Activated CD8-positive, alpha-beta T cell treated with anti-CD3 and anti-CD28 coated beads, Interleukin-2, amount 10 ng/mL, durations not matched to agents 7 days and 5 days (primary cell): ENCODE results near the gene RPS6KA4. TPM values are rescaled to one million over a fixed set of nuclear protein-coding genes. Genes with fewer than 3 reads are reported as not detected.
A peak's percentile ranks its signal among the peaks of the same experiment; 100 is the strongest.

ENCODE experiments used
- ATAC-seq: fragments of 150-1000 bp; cut with Tn5 transposase; one replicate; pipeline ENCODE4 v1.10.0; 2021; ENCODE audit warnings: moderate library complexity
- CTCF ChIA-PET: fragments of 350-600 bp; sonication (Branson Sonifier 250); formaldehyde crosslinking; loops from one replicate; lab custom pipeline; 2021; ENCODE audit warnings: antibody characterized with exemption; lab: Charles Lee
- POLR2A ChIA-PET: fragments of 350-600 bp; sonication (Branson Sonifier 250); formaldehyde crosslinking; loops from one replicate; lab custom pipeline; 2021; ENCODE audit warnings: antibody characterized with exemption; lab: Charles Lee
- DNase-seq: peaks from one replicate; pipeline ENCODE4 v3.0.0-alpha.2; 2020
- H3K27ac Mint-ChIP-seq: one replicate; pipeline ENCODE4 v1.8.0; 2021; ENCODE audit warnings: mild to moderate bottlenecking, mixed read lengths
- H3K27me3 Mint-ChIP-seq: one replicate; pipeline ENCODE4 v1.8.0; 2021; ENCODE audit warnings: low read depth, mixed read lengths
- H3K36me3 Mint-ChIP-seq: one replicate; pipeline ENCODE4 v1.8.0; 2021; ENCODE audit warnings: low read depth, mixed read lengths
- H3K4me1 Mint-ChIP-seq: one replicate; pipeline ENCODE4 v1.8.0; 2021; ENCODE audit warnings: low read depth, mixed read lengths
- H3K4me3 Mint-ChIP-seq: one replicate; pipeline ENCODE4 v1.8.0; 2021; ENCODE audit warnings: mild to moderate bottlenecking, mixed read lengths
- H3K9me3 Mint-ChIP-seq: one replicate; pipeline ENCODE4 v1.8.0; 2022; ENCODE audit warnings: mixed read lengths; ENCODE audit not compliant: insufficient read depth
- total RNA-seq, 2 experiments: library from RNA; stranded (reverse); gene quantifications; one replicate each; pipeline ENCODE4 v1.2.3, GENCODE V29; 2021

The RPS6KA4 gene
- total RNA-seq, 2 experiments from 2014 or later = 39.0 to 42.3 TPM

GRCh38 chr11:64327993-64328392 lies 31.0 kb upstream of the RPS6KA4 start:
- ATAC-seq (no peak), DNase-seq (no peak)
- H3K27me3 Mint-ChIP-seq = peaks cover 2% of the 10 kb centered on the region
- no peak overlapping the region for H3K27ac Mint-ChIP-seq
- ChIA-PET POLR2A (interaction anchor here (1.8 kb wide), 1 partner anchor 10 kb away, joined by 5 read pairs; the partner anchor contains the start of gene PRDX5), CTCF (no interaction called here)
- peaks cover 28% of the 10 kb centered on the region for H3K4me1 Mint-ChIP-seq
- H3K9me3 Mint-ChIP-seq = no peaks in the 10 kb centered on the region
- no peak overlapping the region for H3K4me3 Mint-ChIP-seq
- H3K36me3 Mint-ChIP-seq = no peaks in the 10 kb centered on the region

- peaks cover 13% of the 10 kb centered on the region for H3K36me3 Mint-ChIP-seq
- H3K4me1 Mint-ChIP-seq = peaks cover 36% of the 10 kb centered on the region
- H3K27me3 Mint-ChIP-seq = peaks cover 2% of the 10 kb centered on the region
- DNase-seq = no peak
- POLR2A ChIA-PET = interaction anchor here (1.2 to 4.0 kb wide), 3 partner anchors 10 to 145 kb away, joined by 3 to 44 read pairs (median 22); partner anchors contain the start of genes CCDC88B, PRDX5, STIP1 and TRMT112
- peak overlapping the region; percentile 25 for H3K27ac Mint-ChIP-seq
- no peaks in the 10 kb centered on the region for H3K9me3 Mint-ChIP-seq
- CTCF ChIA-PET = interaction anchor here (0.8 to 3.9 kb wide), 20 partner anchors 7 to 478 kb away, joined by 3 to 137 read pairs (median 7); partner anchors contain the start of genes CCDC88B, ESRRA, FERMT3 and PRDX5
- no peak for ATAC-seq
- H3K4me3 Mint-ChIP-seq = no peak overlapping the region
Measured at GRCh38 chr11:64330888-64331287, 28.1 kb upstream of the RPS6KA4 start.

- ChIA-PET CTCF (interaction anchor here (0.7 to 3.9 kb wide), 24 partner anchors 8 to 479 kb away, joined by 3 to 137 read pairs (median 6); partner anchors contain the start of genes CCDC88B, ESRRA, FERMT3 and PRDX5), POLR2A (interaction anchor here (0.7 to 4.0 kb wide), 5 partner anchors 9 to 1149 kb away, joined by 3 to 44 read pairs (median 3); partner anchors contain the start of genes CCDC88B, FERMT3, PRDX5 and STIP1)
- ATAC-seq (peak; percentile 95), DNase-seq (peak; percentile 89)
- Mint-ChIP-seq H3K4me1 (peaks cover 38% of the 10 kb centered on the region), H3K4me3 (peak overlapping the region; percentile 1), H3K27me3 (peaks cover 2% of the 10 kb centered on the region), H3K9me3 (no peaks in the 10 kb centered on the region), H3K36me3 (peaks cover 13% of the 10 kb centered on the region), H3K27ac (peak overlapping the region; percentile 86)
Measured at GRCh38 chr11:64331569-64332371, 27.2 kb upstream of the RPS6KA4 start.

- Mint-ChIP-seq H3K9me3 (no peaks in the 10 kb centered on the region), H3K4me1 (peaks cover 51% of the 10 kb centered on the region), H3K27me3 (no peaks in the 10 kb centered on the region), H3K27ac (no peak overlapping the region), H3K36me3 (peaks cover 23% of the 10 kb centered on the region), H3K4me3 (no peak overlapping the region)
- ChIA-PET POLR2A (interaction anchor here (4.0 kb wide), 1 partner anchor 16 kb away, joined by 44 read pairs; the partner anchor contains the start of genes PRDX5 and TRMT112), CTCF (interaction anchor here (1.0 to 3.5 kb wide), 3 partner anchors 15 to 29 kb away, joined by 3 to 137 read pairs (median 30); partner anchors contain the start of genes ESRRA, PRDX5 and TRMT112)
- DNase-seq (no peak), ATAC-seq (no peak)
Measured at GRCh38 chr11:64333556-64333955, 25.4 kb upstream of the RPS6KA4 start.

- no peak for DNase-seq
- Mint-ChIP-seq H3K9me3 (no peaks in the 10 kb centered on the region), H3K4me3 (no peak overlapping the region), H3K36me3 (peaks cover 32% of the 10 kb centered on the region), H3K4me1 (peaks cover 60% of the 10 kb centered on the region), H3K27me3 (no peaks in the 10 kb centered on the region), H3K27ac (peak overlapping the region; percentile 39)
- POLR2A ChIA-PET = interaction anchor here (0.6 to 0.9 kb wide), 2 partner anchors 17 to 1454 kb away, joined by 4 to 5 read pairs; partner anchors contain the start of genes PRDX5, SLC3A2 and TRMT112
- CTCF ChIA-PET = interaction anchor here (1.0 kb wide), 1 partner anchor 17 kb away, joined by 6 read pairs; the partner anchor contains the start of genes PRDX5 and TRMT112
- ATAC-seq = no peak
Measured at GRCh38 chr11:64334764-64335735, 23.9 kb upstream of the RPS6KA4 start.

- DNase-seq (no peak), ATAC-seq (no peak)
- no peaks in the 10 kb centered on the region for H3K27me3 Mint-ChIP-seq
- ChIA-PET POLR2A (interaction anchor here (4.3 kb wide), 1 partner anchor 20 kb away, joined by 37 read pairs; the partner anchor contains the start of genes PRDX5 and TRMT112), CTCF (interaction anchor here (0.7 to 2.8 kb wide), 6 partner anchors 18 to 667 kb away, joined by 4 to 17 read pairs (median 4); partner anchors contain the start of genes ATL3, ESRRA, PRDX5 and TRMT112)
- no peaks in the 10 kb centered on the region for H3K9me3 Mint-ChIP-seq
- H3K4me1 Mint-ChIP-seq = peaks cover 55% of the 10 kb centered on the region
- H3K4me3 Mint-ChIP-seq = no peak overlapping the region
- peaks cover 42% of the 10 kb centered on the region for H3K36me3 Mint-ChIP-seq
- no peak overlapping the region for H3K27ac Mint-ChIP-seq
Measured at GRCh38 chr11:64337538-64338249, 21.3 kb upstream of the RPS6KA4 start.

GRCh38 chr11:64338716-64339115 lies 20.2 kb upstream of the RPS6KA4 start:
- peak overlapping the region; percentile 91 for H3K27ac Mint-ChIP-seq
- CTCF ChIA-PET = interaction anchor here (0.8 to 2.8 kb wide), 3 partner anchors 17 to 134 kb away, joined by 4 to 17 read pairs (median 7); partner anchors contain the start of genes PRDX5 and TRMT112
- POLR2A ChIA-PET = interaction anchor here (4.3 kb wide), 1 partner anchor 21 kb away, joined by 37 read pairs; the partner anchor contains the start of genes PRDX5 and TRMT112
- peaks cover 39% of the 10 kb centered on the region for H3K36me3 Mint-ChIP-seq
- no peaks in the 10 kb centered on the region for H3K9me3 Mint-ChIP-seq
- peak overlapping the region; percentile 80 for H3K4me3 Mint-ChIP-seq
- ATAC-seq (no peak), DNase-seq (no peak)
- no peaks in the 10 kb centered on the region for H3K27me3 Mint-ChIP-seq
- peaks cover 55% of the 10 kb centered on the region for H3K4me1 Mint-ChIP-seq

- Mint-ChIP-seq H3K9me3 (no peaks in the 10 kb centered on the region), H3K27ac (peak overlapping the region; percentile 91), H3K4me1 (peaks cover 55% of the 10 kb centered on the region), H3K4me3 (peak overlapping the region; percentile 80), H3K27me3 (no peaks in the 10 kb centered on the region), H3K36me3 (peaks cover 40% of the 10 kb centered on the region)
- DNase-seq = no peak
- no peak for ATAC-seq
- POLR2A ChIA-PET = interaction anchor here (0.7 to 4.3 kb wide), 5 partner anchors 10 to 341 kb away, joined by 3 to 37 read pairs (median 5); partner anchors contain the start of genes PRDX5 and TRMT112
- CTCF ChIA-PET = interaction anchor here (1.3 to 5.3 kb wide), 4 partner anchors 9 to 98 kb away, joined by 3 to 47 read pairs (median 18); partner anchors contain the start of genes FKBP2, PRDX5 and TRMT112
Measured at GRCh38 chr11:64339286-64339685, 19.7 kb upstream of the RPS6KA4 start.

- Mint-ChIP-seq H3K36me3 (peaks cover 38% of the 10 kb centered on the region), H3K9me3 (no peaks in the 10 kb centered on the region), H3K4me1 (peaks cover 53% of the 10 kb centered on the region), H3K4me3 (peak within 1 kb of the TSS; percentile 80), H3K27me3 (no peaks in the 10 kb centered on the region), H3K27ac (peak within 1 kb of the TSS; percentile 91)
- ATAC-seq = peak; percentile 80
- ChIA-PET POLR2A (interaction anchor here (0.6 to 4.3 kb wide), 11 partner anchors 8 to 567 kb away, joined by 3 to 37 read pairs (median 4); partner anchors contain the start of genes PRDX5 and TRMT112), CTCF (interaction anchor here (1.3 to 5.3 kb wide), 5 partner anchors 9 to 99 kb away, joined by 3 to 47 read pairs (median 9); partner anchors contain the start of genes FKBP2, PRDX5 and TRMT112)
- peak; percentile 91 for DNase-seq
Measured at GRCh38 chr11:64339754-64340408, 19.1 kb upstream of the RPS6KA4 start, which contains the start of gene CCDC88B. Gene CCDC88B (plus strand): TSS chr11:64340204. CDS start chr11:64340267, 63 bp downstream.
